ENCODE results near the gene FRAS1. TPM values are rescaled to one million over a fixed set of nuclear protein-coding genes. Genes with fewer than 3 reads are reported as not detected.

FRAS1 gene
- total and polyA plus RNA-seq, 2 of the 8 experiments (the other 6 are each of a cell fraction or from before 2014, with no cell fraction given), result 38.5 to 109 TPM

DNA sequence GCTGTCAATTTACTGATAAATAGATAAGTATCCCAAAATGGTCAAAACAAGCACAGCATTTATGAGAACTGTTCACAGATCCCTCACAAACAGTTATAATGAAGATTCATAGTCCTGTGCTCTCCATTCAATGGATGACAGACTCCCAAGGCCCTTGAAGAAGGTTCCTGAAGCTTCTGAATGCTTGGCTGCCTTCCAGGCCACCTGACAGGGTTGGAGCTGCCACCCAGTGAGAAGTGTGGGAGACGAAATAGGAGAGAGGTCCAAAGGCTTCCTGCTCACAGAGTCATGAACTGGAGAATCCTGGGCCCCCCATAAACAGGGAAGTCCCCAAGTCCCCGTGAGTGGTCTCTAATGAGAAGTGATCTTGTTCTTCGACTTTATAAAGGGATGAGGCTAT is 468.4 kb downstream of the FRAS1 start:
- Histone ChIP-seq H3K4ac (replicated peaks; ENCODE audit: insufficient read length, low read depth, low read length) (no peak overlapping the region), H4K91ac (replicated peaks; ENCODE audit: insufficient read length, low read length) (no peak overlapping the region), H4K20me1 (replicated peaks in 1 of 2; ENCODE audit: control insufficient read depth in 1 of 2, insufficient read depth in 2 of 2, low read length in 2 of 2) (no peaks in the 10 kb centered on the region), H3K14ac (ENCODE audit: insufficient read length) (no peak overlapping the region), H3K79me1 (ENCODE audit: low read depth, low read length) (no peaks in the 10 kb centered on the region), H2BK20ac (ENCODE audit: low read length) (no peak overlapping the region), H3K9ac (replicated peaks in 1 of 4; ENCODE audit: extremely low read depth in 1 of 4, low read depth in 3 of 4, low read length in 3 of 4) (no peak overlapping the region), H3K9me3 (ENCODE audit: insufficient read depth in 2 of 2, low read depth in 1 of 2, low read length in 1 of 2) (no peaks in the 10 kb centered on the region), H3K4me2 (ENCODE audit: insufficient read depth in 1 of 2, low read depth in 2 of 2, low read length in 2 of 2) (no peak overlapping the region), H3K27ac (ENCODE audit: low read depth, low read length) (no peak overlapping the region), H3K56ac (replicated peaks; ENCODE audit: insufficient read length, low read depth, low read length) (no peak overlapping the region), H3K27me3 (replicated peaks in 1 of 4; ENCODE audit: control insufficient read depth in 3 of 4, extremely low read depth in 1 of 4, insufficient read depth in 3 of 4, low read length in 3 of 4) (no peaks in the 10 kb centered on the region), H3K4me3 (ENCODE audit: extremely low read depth in 1 of 4, insufficient read depth in 2 of 4, low read depth in 3 of 4, low read length in 4 of 4) (no peak overlapping the region), H2BK5ac (ENCODE audit: low read depth, low read length) (no peak overlapping the region), H3K36me3 (ENCODE audit: control insufficient read depth in 2 of 4, insufficient read depth in 4 of 4, low read length in 3 of 4) (peaks cover 5 to 78% (median 49%) of the 10 kb centered on the region in 4 experiments; a peak in 7 of 8 replicates), H3K23ac (ENCODE audit: insufficient read length) (no peak overlapping the region), H2AK5ac (ENCODE audit: low read depth, low read length) (no peak overlapping the region), H4K8ac (ENCODE audit: extremely low read depth, insufficient read depth, low read length) (no peak overlapping the region), H2BK12ac (ENCODE audit: low read depth, low read length) (no peak overlapping the region), H4K5ac (ENCODE audit: insufficient read length, low read depth, low read length) (no peak overlapping the region), H3K18ac (ENCODE audit: extremely low read depth, low read length) (no peak overlapping the region), H2BK15ac (ENCODE audit: low read length) (no peak overlapping the region), H3K4me1 (replicated peaks in 1 of 4; ENCODE audit: control insufficient read depth in 3 of 4, insufficient read depth in 4 of 4, low read length in 3 of 4) (no peaks in the 10 kb centered on the region), H3K23me2 (ENCODE audit: low read depth, low read length) (no peaks in the 10 kb centered on the region), H2BK120ac (replicated peaks; ENCODE audit: low read depth, low read length) (no peak overlapping the region), H3K79me2 (ENCODE audit: control insufficient read depth in 1 of 2, insufficient read depth in 2 of 2, low read length in 2 of 2) (no peaks in the 10 kb centered on the region), H2AFZ (ENCODE audit: low read length) (no peak overlapping the region)
- DNase-seq (ENCODE audit: low read depth in 1 of 2, low spot score in 2 of 2) (no peak), FAIRE-seq (no peak)
- ChIA-PET CTCF (ENCODE audit: partially characterized antibody) (interaction anchor here (1.5 kb wide), 1 partner anchor 9 kb away, joined by 4 read pairs; no protein-coding TSS in a partner anchor), POLR2A (ENCODE audit: partially characterized antibody) (no interaction called here)
- WGBS, 2 experiments (ENCODE audit: extremely low coverage in 1 of 2, insufficient coverage in 1 of 2, insufficient read length in 1 of 2, insufficient replicate concordance in 2 of 2, low coverage in 1 of 2, low lambda C conversion rate in 2 of 2, missing lambda C conversion rate in 1 of 2), result 82% methylated on average over 3 of the region's 3 CpGs; no CpG with 5 or more reads in 1 of the 2 experiments
- TF ChIP-seq CHD2 (IDR thresholded peaks at IDR 0.05; ENCODE audit: low read length), result no peak
- TF ChIP-seq GTF2F1 (IDR thresholded peaks at IDR 0.05; ENCODE audit: borderline replicate concordance, low read depth, low read length), result no peak
- no peak for TF ChIP-seq SRF (IDR thresholded peaks at IDR 0.05; ENCODE audit: low read depth, low read length)
- no peak for TF ChIP-seq NRF1 (IDR thresholded peaks at IDR 0.05; ENCODE audit: low read depth, low read length)
- TF ChIP-seq, protein P1, sequence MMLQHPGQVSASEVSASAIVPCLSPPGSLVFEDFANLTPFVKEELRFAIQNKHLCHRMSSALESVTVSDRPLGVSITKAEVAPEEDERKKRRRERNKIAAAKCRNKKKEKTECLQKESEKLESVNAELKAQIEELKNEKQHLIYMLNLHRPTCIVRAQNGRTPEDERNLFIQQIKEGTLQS (IDR thresholded peaks at IDR 0.05; ENCODE audit: insufficient read depth, low read depth, low read length), result no peak
- TF ChIP-seq CTCF (IDR thresholded peaks at IDR 0.05; ENCODE audit: control extremely low read depth in 1 of 3, insufficient read depth in 1 of 3, low read depth in 1 of 3, low read length in 3 of 3), result no peak
- TF ChIP-seq POLR2A (IDR thresholded peaks at IDR 0.05; ENCODE audit: control extremely low read depth in 1 of 2, low read depth in 2 of 2, low read length in 2 of 2), result no peak
- no peak for TF ChIP-seq RFX5 (IDR thresholded peaks at IDR 0.05; ENCODE audit: borderline replicate concordance, low read depth, low read length)
- no peak for TF ChIP-seq YY1 (IDR thresholded peaks at IDR 0.05; ENCODE audit: low read depth, low read length)
- no peak for TF ChIP-seq BRCA1 (IDR thresholded peaks at IDR 0.05; ENCODE audit: low read depth, low read length)
- no peak for TF ChIP-seq SP1 (IDR thresholded peaks at IDR 0.05; ENCODE audit: low read depth, low read length)
- TF ChIP-seq CTBP2 (IDR thresholded peaks at IDR 0.05; ENCODE audit: borderline replicate concordance, insufficient read depth, insufficient read length, low read length), result no peak

All from H1 (cell line).